HCT116 (cell line): ENCODE results near the gene SECISBP2L.

Experiments used
- CTCF ChIP-seq, 3 experiments: fragments of 200-600 bp in 1 of 3; sonication (generic) in 1 of 3; IDR thresholded peaks in 2 of 3; conservative IDR thresholded peaks in 1 of 3; 2 replicates each; pipeline ENCODE4 v1.5.1; 2012 to 2017; ENCODE audit warnings: low read depth in 2 of 3, low read length in 2 of 3, antibody characterized with exemption in 1 of 3, borderline replicate concordance in 1 of 3, control low read depth in 1 of 3, mild to moderate bottlenecking in 1 of 3, mixed read lengths in 1 of 3, mixed run types in 1 of 3, moderate library complexity in 1 of 3; ENCODE audit not compliant: insufficient read depth in 1 of 3
- EGR1 ChIP-seq: IDR thresholded peaks from 2 replicates; pipeline ENCODE4 v1.6.1; 2012; ENCODE audit warnings: low read depth
- EZH2 ChIP-seq: fragments of 200-600 bp; sonication (generic); IDR thresholded peaks from 2 replicates; pipeline ENCODE4 v1.6.1; 2017; ENCODE audit warnings: antibody characterized with exemption, mixed run types
- POLR2AphosphoS5 ChIP-seq: IDR thresholded peaks from 2 replicates; pipeline ENCODE4 v1.6.1; 2011; ENCODE audit warnings: mild to moderate bottlenecking, low read depth, low read length, moderate library complexity
- REST ChIP-seq: IDR thresholded peaks from 2 replicates; pipeline ENCODE4 v1.6.1; 2012; ENCODE audit warnings: low read depth
- SP1 ChIP-seq: IDR thresholded peaks from 2 replicates; pipeline ENCODE4 v1.6.1; 2012; ENCODE audit warnings: low read depth

- TF ChIP-seq EZH2, result no peak
- no peak for TF ChIP-seq CTCF (IDR thresholded peaks at IDR 0.05 in 2 of 3, conservative IDR thresholded peaks at IDR 0.05 in 1 of 3; ENCODE audit: borderline replicate concordance in 1 of 3, insufficient read depth in 1 of 3, low read depth in 2 of 3, low read length in 2 of 3)
- TF ChIP-seq REST, result no peak
- TF ChIP-seq SP1, result no peak
- no peak for TF ChIP-seq POLR2AphosphoS5
- TF ChIP-seq EGR1, result no peak
Measured at GRCh38 chr15:48985516-48985915, 60.7 kb downstream of the SECISBP2L start.
